ENCODE measurements around the gene LCLAT1. TPM values are rescaled to one million over a fixed set of nuclear protein-coding genes. Genes with fewer than 3 reads are reported as not detected.

Gene LCLAT1
- polyA plus RNA-seq, 1 experiment: 25.2 TPM

- Histone ChIP-seq H3K4me3 (ENCODE audit: low read depth, low read length) (no peak overlapping the region), H3K9me3 (ENCODE audit: control insufficient read depth, insufficient read depth, low read length) (no peaks in the 10 kb centered on the region), H3K27me3 (ENCODE audit: control insufficient read depth, insufficient read depth, low read length) (no peaks in the 10 kb centered on the region), H3K27ac (ENCODE audit: low read depth, low read length) (no peak overlapping the region)
- ChIA-PET CTCF (interaction anchor here (1.6 kb wide), 1 partner anchor 269 kb away, joined by 3 read pairs; no protein-coding TSS in a partner anchor), POLR2A (no interaction called here)
- DNase-seq (ENCODE audit: low read depth, low spot score): no peak
- TF ChIP-seq, protein P1, sequence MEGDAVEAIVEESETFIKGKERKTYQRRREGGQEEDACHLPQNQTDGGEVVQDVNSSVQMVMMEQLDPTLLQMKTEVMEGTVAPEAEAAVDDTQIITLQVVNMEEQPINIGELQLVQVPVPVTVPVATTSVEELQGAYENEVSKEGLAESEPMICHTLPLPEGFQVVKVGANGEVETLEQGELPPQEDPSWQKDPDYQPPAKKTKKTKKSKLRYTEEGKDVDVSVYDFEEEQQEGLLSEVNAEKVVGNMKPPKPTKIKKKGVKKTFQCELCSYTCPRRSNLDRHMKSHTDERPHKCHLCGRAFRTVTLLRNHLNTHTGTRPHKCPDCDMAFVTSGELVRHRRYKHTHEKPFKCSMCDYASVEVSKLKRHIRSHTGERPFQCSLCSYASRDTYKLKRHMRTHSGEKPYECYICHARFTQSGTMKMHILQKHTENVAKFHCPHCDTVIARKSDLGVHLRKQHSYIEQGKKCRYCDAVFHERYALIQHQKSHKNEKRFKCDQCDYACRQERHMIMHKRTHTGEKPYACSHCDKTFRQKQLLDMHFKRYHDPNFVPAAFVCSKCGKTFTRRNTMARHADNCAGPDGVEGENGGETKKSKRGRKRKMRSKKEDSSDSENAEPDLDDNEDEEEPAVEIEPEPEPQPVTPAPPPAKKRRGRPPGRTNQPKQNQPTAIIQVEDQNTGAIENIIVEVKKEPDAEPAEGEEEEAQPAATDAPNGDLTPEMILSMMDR (IDR thresholded peaks at IDR 0.05; ENCODE audit: low read depth, low read length): no peak
Measured at GRCh38 chr2:30437809-30438548, 9.1 kb upstream of the LCLAT1 start.

- H3K27ac ChIP-seq (ENCODE audit: low read depth, low read length): no peak overlapping the region
- ChIA-PET POLR2A (no interaction called here), CTCF (no interaction called here)
- H3K27me3 ChIP-seq (ENCODE audit: control insufficient read depth, insufficient read depth, low read length): no peaks in the 10 kb centered on the region
- no peak for DNase-seq (ENCODE audit: low read depth, low spot score)
- H3K4me3 ChIP-seq (ENCODE audit: low read depth, low read length): no peak overlapping the region
- TF ChIP-seq, protein P1 (IDR thresholded peaks at IDR 0.05; ENCODE audit: low read depth, low read length): no peak
- H3K9me3 ChIP-seq (ENCODE audit: control insufficient read depth, insufficient read depth, low read length): no peaks in the 10 kb centered on the region
Measured at GRCh38 chr2:30439296-30439695, 7.8 kb upstream of the LCLAT1 start.

DNA sequence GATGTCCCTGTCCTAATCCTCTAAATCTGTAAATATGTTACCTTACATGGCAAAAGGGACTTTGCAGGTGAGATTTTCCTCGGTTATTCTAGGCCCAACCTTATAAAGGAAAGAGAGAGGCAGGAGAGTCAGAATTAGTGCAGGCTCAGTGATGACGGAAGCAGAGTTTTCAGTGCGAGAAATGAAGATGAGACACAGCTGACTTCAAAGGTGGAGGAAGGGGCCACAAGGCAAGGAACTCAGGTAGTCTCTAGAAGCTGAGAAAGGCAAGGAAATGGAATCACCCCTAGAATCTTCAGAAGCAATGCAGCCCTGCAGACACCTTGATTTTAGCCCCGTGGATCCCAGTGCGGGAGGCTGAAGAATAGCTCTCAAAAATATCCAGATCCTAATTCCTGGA, 7.2 kb upstream of the LCLAT1 start:
- no peak for DNase-seq (ENCODE audit: low read depth, low spot score)
- POLR2A ChIA-PET: no interaction called here
- Histone ChIP-seq H3K27ac (ENCODE audit: low read depth, low read length) (no peak overlapping the region), H3K9me3 (ENCODE audit: control insufficient read depth, insufficient read depth, low read length) (no peaks in the 10 kb centered on the region), H3K4me3 (ENCODE audit: low read depth, low read length) (no peak overlapping the region), H3K27me3 (ENCODE audit: control insufficient read depth, insufficient read depth, low read length) (no peaks in the 10 kb centered on the region)
- TF ChIP-seq, protein P1 (IDR thresholded peaks at IDR 0.05; ENCODE audit: low read depth, low read length): no peak
- CTCF ChIA-PET: interaction anchor here (1.0 kb wide), 1 partner anchor 272 kb away, joined by 3 read pairs; no protein-coding TSS in a partner anchor

GRCh38 chr2:30441023-30441422, 6.0 kb upstream of the LCLAT1 start:
- POLR2A ChIA-PET: interaction anchor here (0.7 kb wide), 2 partner anchors 141 to 295 kb away, joined by 4 read pairs; partner anchors contain the start of gene YPEL5
- Histone ChIP-seq H3K27ac (ENCODE audit: low read depth, low read length) (no peak overlapping the region), H3K27me3 (ENCODE audit: control insufficient read depth, insufficient read depth, low read length) (no peaks in the 10 kb centered on the region), H3K9me3 (ENCODE audit: control insufficient read depth, insufficient read depth, low read length) (no peaks in the 10 kb centered on the region), H3K4me3 (ENCODE audit: low read depth, low read length) (no peak overlapping the region)
- DNase-seq (ENCODE audit: low read depth, low spot score): no peak
- TF ChIP-seq, protein P1 (IDR thresholded peaks at IDR 0.05; ENCODE audit: low read depth, low read length): no peak
- CTCF ChIA-PET: no interaction called here

GRCh38 chr2:30443081-30443480, 4.0 kb upstream of the LCLAT1 start:
- H3K27me3 ChIP-seq (ENCODE audit: control insufficient read depth, insufficient read depth, low read length): no peaks in the 10 kb centered on the region
- H3K4me3 ChIP-seq (ENCODE audit: low read depth, low read length): no peak overlapping the region
- CTCF ChIA-PET: no interaction called here
- H3K9me3 ChIP-seq (ENCODE audit: control insufficient read depth, insufficient read depth, low read length): peaks cover 3% of the 10 kb centered on the region; the same call in 1 of the 2 replicates
- POLR2A ChIA-PET: no interaction called here
- no peak overlapping the region for H3K27ac ChIP-seq (ENCODE audit: low read depth, low read length)
- no peak for DNase-seq (ENCODE audit: low read depth, low spot score)
- TF ChIP-seq, protein P1 (IDR thresholded peaks at IDR 0.05; ENCODE audit: low read depth, low read length): no peak
